Activated CD4-positive, alpha-beta memory T cell treated with anti-CD3 and anti-CD28 coated beads for 36 hours (primary cell): ENCODE measurements around the gene PLCL2. TPM values are rescaled to one million over a fixed set of nuclear protein-coding genes. Genes with fewer than 3 reads are reported as not detected.
A peak's percentile ranks its signal among the peaks of the same experiment; 100 is the strongest.

ENCODE experiments used
- CTCF ChIA-PET: fragments of 350-600 bp; sonication (Branson Sonifier 250); formaldehyde crosslinking; loops from one replicate; lab custom pipeline; 2021; ENCODE audit warnings: antibody characterized with exemption, inconsistent platforms; lab: Charles Lee
- POLR2A ChIA-PET: fragments of 350-600 bp; sonication (Branson Sonifier 250); formaldehyde crosslinking; loops from one replicate; lab custom pipeline; 2021; ENCODE audit warnings: antibody characterized with exemption; lab: Charles Lee
- DNase-seq: peaks from one replicate; pipeline ENCODE4 v3.0.0-alpha.2; 2020
- H3K27ac Mint-ChIP-seq: one replicate; pipeline ENCODE4 v1.8.0; 2021; ENCODE audit warnings: mixed read lengths
- H3K27me3 Mint-ChIP-seq: one replicate; pipeline ENCODE4 v1.8.0; 2021; ENCODE audit warnings: mixed read lengths
- H3K36me3 Mint-ChIP-seq: one replicate; pipeline ENCODE4 v1.8.0; 2021; ENCODE audit warnings: mixed read lengths
- H3K4me1 Mint-ChIP-seq: one replicate; pipeline ENCODE4 v1.8.0; 2021; ENCODE audit warnings: low read depth, mixed read lengths
- H3K4me3 Mint-ChIP-seq: one replicate; pipeline ENCODE4 v1.8.0; 2021; ENCODE audit warnings: mild to moderate bottlenecking, mixed read lengths
- H3K9me3 Mint-ChIP-seq: one replicate; pipeline ENCODE4 v1.8.0; 2021; ENCODE audit warnings: mixed read lengths
- intact Hi-C: fragments of 100-400 bp; cut with micrococcal nuclease; formaldehyde crosslinking; loops from one replicate; pipeline ENCODE4 v1.15.1; 2023
- total RNA-seq, 2 experiments: library from RNA; stranded (reverse); gene quantifications; one replicate each; pipeline ENCODE4 v1.2.3, GENCODE V29; 2021

Gene PLCL2
- total RNA-seq, 2 experiments from 2014 or later, result 16.7 to 17.1 TPM

DNA sequence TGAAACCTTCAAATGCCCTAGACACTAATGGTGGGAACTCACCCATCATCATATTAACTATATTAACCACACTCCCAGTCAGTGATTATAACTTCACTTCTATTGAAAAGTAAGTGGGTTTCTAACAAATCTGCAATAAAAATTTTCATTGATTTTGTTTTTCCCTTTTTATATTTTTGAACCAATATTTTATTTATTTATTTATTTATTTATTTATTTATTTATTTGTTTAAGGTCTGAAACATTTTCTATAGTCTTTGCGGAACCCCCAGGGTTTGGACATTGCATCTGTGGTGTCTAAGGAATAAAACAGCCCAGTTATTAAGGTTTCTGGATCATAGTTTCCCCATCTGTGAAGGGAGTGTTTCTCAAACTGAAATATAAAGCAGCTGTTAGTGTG, 16.2 kb upstream of the PLCL2 start:
- no peak for DNase-seq
- Mint-ChIP-seq H3K4me3 (no peak overlapping the region), H3K27me3 (peaks cover 7% of the 10 kb centered on the region), H3K9me3 (no peaks in the 10 kb centered on the region), H3K36me3 (no peaks in the 10 kb centered on the region), H3K4me1 (peaks cover 17% of the 10 kb centered on the region), H3K27ac (no peak overlapping the region)
- ChIA-PET POLR2A (no interaction called here), CTCF (interaction anchor here (1.4 kb wide), 1 partner anchor 16 kb away, joined by 4 read pairs; no protein-coding TSS in a partner anchor)
- intact Hi-C loops, result no loop called here

DNA sequence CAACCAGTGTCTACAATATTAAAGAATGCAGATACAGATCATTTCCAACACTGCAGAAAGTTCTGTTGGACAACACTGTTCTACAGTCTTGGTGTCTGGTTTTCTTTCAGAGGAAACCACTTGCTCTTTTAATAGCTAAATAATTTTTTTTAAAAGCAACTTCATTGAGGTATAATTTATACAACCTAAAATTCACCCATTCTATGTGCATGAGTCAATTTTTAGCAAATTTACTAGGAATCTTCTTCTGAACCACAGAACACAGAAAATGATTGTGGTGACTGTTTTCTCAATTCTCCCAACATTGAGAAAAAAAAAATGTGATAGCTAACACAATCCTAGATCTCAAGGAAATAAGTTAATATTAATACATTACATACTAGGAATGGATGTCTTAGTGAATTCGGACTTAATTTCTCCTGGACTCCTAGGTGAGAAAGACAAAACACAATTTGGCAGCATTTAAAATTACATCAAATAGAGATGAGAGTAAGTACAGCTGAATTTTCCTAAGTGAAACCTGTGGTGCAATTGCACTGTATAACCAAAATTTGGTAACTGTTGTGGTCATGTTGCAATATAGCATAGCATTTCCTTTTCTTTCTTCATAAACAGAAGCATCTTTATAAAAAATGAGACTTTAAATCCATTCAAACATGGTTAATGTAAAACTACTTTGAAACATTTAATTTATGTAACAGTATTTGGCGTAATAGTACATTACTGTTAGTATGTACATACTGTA, 15.3 kb upstream of the PLCL2 start:
- no peak for DNase-seq
- no peak overlapping the region for H3K4me3 Mint-ChIP-seq
- ChIA-PET POLR2A (no interaction called here), CTCF (no interaction called here)
- peaks cover 7% of the 10 kb centered on the region for H3K27me3 Mint-ChIP-seq
- H3K27ac Mint-ChIP-seq, result no peak overlapping the region
- peaks cover 17% of the 10 kb centered on the region for H3K4me1 Mint-ChIP-seq
- no peaks in the 10 kb centered on the region for H3K36me3 Mint-ChIP-seq
- H3K9me3 Mint-ChIP-seq, result no peaks in the 10 kb centered on the region
- intact Hi-C loops, result no loop called here

DNA sequence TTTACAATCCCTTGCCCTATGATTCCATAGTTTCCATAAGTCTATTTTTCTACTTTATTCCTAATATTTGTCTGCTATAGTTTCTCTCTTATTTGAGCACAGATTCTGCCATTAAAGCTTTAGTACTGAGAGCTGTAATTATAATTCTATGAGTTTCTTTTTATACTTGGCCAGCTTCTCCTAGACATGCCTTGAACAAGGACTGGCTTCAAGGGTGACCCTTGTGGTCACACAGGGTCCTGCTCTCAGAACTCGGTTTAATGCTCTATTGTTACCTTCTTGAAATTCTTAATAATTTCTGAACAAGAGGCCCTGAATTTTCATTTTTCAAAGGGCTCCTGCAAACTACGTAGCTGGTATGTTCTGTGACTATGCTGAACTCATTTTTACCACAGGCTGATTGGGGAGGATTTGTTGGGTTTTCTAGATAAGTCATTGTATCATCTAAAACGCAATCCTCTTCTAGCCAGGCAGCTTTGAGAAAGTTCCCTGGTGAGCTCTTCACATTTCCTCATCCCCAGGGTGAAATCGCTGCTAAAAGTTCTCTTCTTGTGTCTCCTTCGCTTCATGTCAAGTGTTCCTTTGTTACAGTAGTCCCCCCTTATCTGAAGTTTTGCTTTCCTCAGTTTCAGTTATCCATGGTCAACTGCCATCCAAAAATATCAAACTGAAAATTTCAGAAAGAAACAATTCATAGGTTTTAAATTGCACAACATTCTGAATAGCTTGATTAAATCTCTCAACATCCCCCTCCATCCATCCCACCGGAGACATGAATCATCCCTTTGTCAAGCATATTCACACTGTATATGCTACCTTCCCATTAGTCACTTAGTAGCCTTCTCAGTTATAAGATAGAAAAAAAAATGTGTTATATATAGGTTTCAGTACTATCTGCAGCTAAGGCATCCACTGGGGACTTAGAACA, 12.6 kb upstream of the PLCL2 start:
- peaks cover 2% of the 10 kb centered on the region for H3K4me1 Mint-ChIP-seq
- no peaks in the 10 kb centered on the region for H3K36me3 Mint-ChIP-seq
- ChIA-PET POLR2A (no interaction called here), CTCF (interaction anchor here (0.6 to 2.2 kb wide), 6 partner anchors 10 to 263 kb away, joined by 3 to 11 read pairs (median 4); partner anchors contain the start of gene PLCL2)
- H3K4me3 Mint-ChIP-seq, result no peak overlapping the region
- no peak overlapping the region for H3K27ac Mint-ChIP-seq
- intact Hi-C loops, result no loop called here
- no peaks in the 10 kb centered on the region for H3K9me3 Mint-ChIP-seq
- no peak for DNase-seq
- H3K27me3 Mint-ChIP-seq, result peaks cover 7% of the 10 kb centered on the region

DNA sequence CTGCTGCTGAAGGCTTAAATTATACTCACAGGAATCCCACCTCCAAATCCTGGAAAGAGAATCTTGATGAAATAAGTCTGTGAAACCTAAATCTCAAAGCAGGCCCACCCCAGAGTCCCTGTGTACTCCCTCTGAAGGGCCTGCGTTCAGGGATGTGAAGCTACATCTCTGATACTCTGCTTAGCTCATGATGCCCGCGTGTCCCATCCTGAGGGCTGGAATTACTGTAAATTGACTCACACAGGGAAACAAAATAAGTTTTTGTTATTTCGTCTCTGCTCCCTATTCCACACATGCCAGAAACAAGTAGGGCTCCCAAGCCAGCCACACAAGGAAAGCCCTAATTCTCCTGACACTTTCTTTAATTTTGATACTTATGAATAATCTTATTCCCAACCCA, 10.9 kb upstream of the PLCL2 start:
- no peak overlapping the region for H3K4me3 Mint-ChIP-seq
- CTCF ChIA-PET, result interaction anchor here (1.5 to 2.2 kb wide), 2 partner anchors 10 to 12 kb away, joined by 4 to 9 read pairs; no protein-coding TSS in a partner anchor
- POLR2A ChIA-PET, result no interaction called here
- no peak overlapping the region for H3K27ac Mint-ChIP-seq
- H3K27me3 Mint-ChIP-seq, result peaks cover 7% of the 10 kb centered on the region
- H3K36me3 Mint-ChIP-seq, result no peaks in the 10 kb centered on the region
- no peaks in the 10 kb centered on the region for H3K9me3 Mint-ChIP-seq
- H3K4me1 Mint-ChIP-seq, result peaks cover 2% of the 10 kb centered on the region
- no peak for DNase-seq
- intact Hi-C loops, result no loop called here

DNA sequence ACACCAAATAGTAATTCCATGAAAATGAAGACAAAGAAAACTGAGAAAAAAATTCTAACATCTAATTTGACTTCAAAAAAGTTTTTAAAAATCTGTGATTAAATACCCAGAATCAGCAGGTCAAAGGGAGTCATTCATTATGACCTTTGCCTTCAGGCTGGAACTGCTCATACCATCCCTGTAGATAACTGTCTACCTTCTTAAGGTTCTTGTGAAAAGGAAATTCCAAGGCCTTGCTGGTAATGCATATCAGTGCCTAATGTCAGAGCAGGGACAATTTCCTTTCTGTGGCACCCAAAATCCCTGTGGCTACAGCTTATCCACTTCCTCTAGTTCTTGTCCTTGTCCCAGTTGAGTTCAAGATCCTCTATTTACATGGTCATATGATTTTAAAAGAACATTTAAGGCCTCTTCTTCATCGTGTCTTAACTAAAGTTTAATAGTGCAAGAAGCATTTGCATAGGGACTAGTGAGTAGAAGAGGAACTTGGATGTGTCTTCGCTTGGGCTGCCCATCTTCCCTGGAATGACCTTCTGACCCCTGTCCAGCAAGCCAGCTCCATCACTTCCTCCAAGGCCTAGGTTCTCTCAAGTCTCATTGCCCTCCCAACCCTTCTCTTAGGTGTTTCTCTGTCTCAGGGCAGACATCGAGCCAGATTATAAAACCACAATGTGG, 8.7 kb upstream of the PLCL2 start:
- Mint-ChIP-seq H3K36me3 (no peaks in the 10 kb centered on the region), H3K27me3 (peaks cover 7% of the 10 kb centered on the region), H3K27ac (no peak overlapping the region), H3K4me3 (no peak overlapping the region), H3K9me3 (no peaks in the 10 kb centered on the region), H3K4me1 (peaks cover 2% of the 10 kb centered on the region)
- CTCF ChIA-PET, result no interaction called here
- POLR2A ChIA-PET, result no interaction called here
- intact Hi-C loops, result no loop called here
- no peak for DNase-seq

DNA sequence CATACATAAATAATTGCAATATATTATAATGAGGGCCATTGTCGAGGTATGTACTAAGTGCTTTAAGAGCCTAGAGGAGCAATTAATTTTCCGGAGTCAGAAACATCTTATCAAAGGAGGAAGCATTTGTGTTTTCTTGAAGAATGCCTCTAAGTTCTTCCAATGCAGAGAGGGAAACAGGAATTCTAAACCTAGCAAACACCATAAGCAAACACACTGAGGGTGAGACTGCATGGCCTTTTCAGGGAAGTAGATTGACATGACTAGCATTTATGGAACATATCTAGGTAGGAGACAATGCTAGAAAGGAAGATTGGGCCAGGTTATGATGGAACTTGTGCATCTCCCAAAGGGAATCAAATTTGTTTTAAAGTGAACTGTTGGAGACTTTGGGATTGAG, 7.2 kb upstream of the PLCL2 start:
- Mint-ChIP-seq H3K4me1 (no peaks in the 10 kb centered on the region), H3K4me3 (no peak overlapping the region), H3K27ac (no peak overlapping the region), H3K36me3 (no peaks in the 10 kb centered on the region), H3K9me3 (no peaks in the 10 kb centered on the region), H3K27me3 (peaks cover 4% of the 10 kb centered on the region)
- CTCF ChIA-PET, result no interaction called here
- POLR2A ChIA-PET, result no interaction called here
- no peak for DNase-seq
- intact Hi-C loops, result no loop called here

DNA sequence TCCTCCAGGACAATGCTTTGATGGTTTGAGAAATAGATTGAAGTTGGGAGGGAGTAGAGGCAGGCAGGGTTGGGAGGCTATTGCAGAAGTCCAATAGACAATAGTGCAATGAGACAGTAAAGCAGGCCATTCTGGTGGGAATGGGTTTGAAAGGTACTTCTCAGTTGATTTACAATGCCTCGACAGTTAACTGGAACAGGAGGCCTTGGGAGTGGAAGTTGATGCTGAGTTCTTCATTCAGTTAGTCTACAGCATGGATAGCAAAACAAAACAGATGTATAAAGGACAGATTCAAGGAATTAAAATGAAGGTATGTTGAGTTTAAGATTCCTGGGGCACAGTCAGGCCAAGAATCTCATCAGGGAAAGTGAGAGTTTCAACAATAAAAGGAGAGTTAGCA, 6.8 kb upstream of the PLCL2 start:
- Mint-ChIP-seq H3K36me3 (no peaks in the 10 kb centered on the region), H3K27ac (no peak overlapping the region), H3K4me3 (no peak overlapping the region), H3K27me3 (peaks cover 3% of the 10 kb centered on the region), H3K4me1 (no peaks in the 10 kb centered on the region), H3K9me3 (no peaks in the 10 kb centered on the region)
- DNase-seq, result no peak
- intact Hi-C loops, result no loop called here
- CTCF ChIA-PET, result no interaction called here
- POLR2A ChIA-PET, result no interaction called here

DNA sequence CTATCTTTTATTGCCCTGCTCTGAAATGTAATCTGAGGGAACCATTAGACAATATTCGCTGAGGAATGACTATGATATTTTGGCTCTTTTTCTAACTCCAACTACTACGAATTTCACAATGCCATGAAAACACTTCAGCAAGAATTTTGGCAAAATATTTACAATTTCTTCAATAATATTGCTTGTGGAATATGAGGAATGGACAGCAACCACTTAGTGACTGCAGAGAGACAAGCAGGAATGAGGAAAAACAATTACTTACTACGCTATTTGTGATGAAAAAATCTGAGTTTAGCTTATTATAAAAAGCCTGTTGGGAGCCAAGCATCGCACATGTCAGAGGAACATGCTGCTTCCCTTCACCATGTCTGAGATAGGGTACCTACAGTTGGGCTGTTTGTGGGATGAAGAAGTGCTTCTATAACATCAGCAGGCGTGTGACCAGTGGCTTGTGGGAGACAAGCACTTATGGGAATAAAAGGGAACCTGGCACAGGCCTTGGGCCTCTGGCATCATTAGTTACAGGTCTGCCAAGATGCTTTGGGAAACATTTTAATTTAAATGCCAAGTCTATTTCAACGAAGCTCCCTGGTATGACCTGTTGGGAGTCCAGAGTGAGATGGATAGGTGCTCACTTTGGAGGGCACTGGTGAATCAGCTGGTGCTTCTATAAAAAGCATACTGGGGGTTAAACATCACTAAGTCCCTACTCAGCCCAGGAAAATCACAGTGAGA, 2.7 kb upstream of the PLCL2 start:
- CTCF ChIA-PET, result interaction anchor here (1.0 kb wide), 1 partner anchor 10 kb away, joined by 3 read pairs; no protein-coding TSS in a partner anchor
- H3K36me3 Mint-ChIP-seq, result peaks cover 8% of the 10 kb centered on the region
- intact Hi-C loops, result loop anchor here (10.0 kb wide), 3 partner anchors 617 to 1563 kb away; partner anchors contain the start of genes DPH3, OXNAD1 and TBC1D5

DNA sequence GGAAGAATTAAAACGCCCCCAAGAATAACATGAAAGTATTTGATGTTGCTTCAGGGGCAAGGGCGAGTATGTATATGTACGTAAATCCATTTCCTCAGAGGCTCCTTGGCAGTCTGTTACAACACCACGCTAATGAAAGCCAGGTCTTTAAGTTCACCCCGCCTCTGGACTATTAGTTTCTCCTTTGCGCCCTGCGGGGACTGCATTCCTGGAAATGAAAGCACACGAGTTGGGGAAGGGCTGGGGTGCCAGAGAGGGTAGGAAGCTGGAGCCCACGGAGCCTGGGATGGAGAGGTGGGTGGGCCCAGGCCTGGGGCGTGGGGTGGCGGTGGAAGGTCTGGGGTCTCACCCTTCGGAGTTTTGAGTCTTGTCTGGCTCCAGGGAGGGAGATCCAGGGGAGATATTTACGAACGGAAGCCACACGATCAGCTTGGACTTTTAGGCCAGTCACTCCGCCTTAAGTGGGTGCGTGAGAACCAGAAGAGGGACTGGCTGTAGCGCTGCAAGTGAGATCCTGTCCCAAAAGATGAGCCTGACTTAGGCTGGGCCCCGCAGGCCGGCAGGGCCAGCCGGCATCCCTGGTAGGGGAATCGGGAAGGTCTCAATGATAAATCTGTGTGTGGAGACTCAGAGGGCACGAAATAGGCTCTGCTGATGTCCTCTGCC, 1.6 kb upstream of the PLCL2 start:
- no peak for DNase-seq
- ChIA-PET CTCF (interaction anchor here (1.0 to 2.8 kb wide), 27 partner anchors 10 to 350 kb away, joined by 3 to 25 read pairs (median 5); no protein-coding TSS in a partner anchor), POLR2A (interaction anchor here (0.7 to 0.8 kb wide), 2 partner anchors 10 to 39 kb away, joined by 3 read pairs; no protein-coding TSS in a partner anchor)
- H3K4me3 Mint-ChIP-seq, result peak overlapping the region; percentile 67
- H3K27ac Mint-ChIP-seq, result peak overlapping the region; percentile 51
- no peaks in the 10 kb centered on the region for H3K27me3 Mint-ChIP-seq
- H3K4me1 Mint-ChIP-seq, result peaks cover 18% of the 10 kb centered on the region
- H3K9me3 Mint-ChIP-seq, result no peaks in the 10 kb centered on the region
- H3K36me3 Mint-ChIP-seq, result peaks cover 8% of the 10 kb centered on the region
- intact Hi-C loops, result loop anchor here (10.0 kb wide), 3 partner anchors 618 to 1562 kb away; partner anchors contain the start of genes DPH3, OXNAD1 and TBC1D5

More for the DNA sequence above, 2.7 kb upstream of the PLCL2 start:
- POLR2A ChIA-PET, result no interaction called here
- H3K4me1 Mint-ChIP-seq, result peaks cover 8% of the 10 kb centered on the region
- H3K27me3 Mint-ChIP-seq, result no peaks in the 10 kb centered on the region
- H3K9me3 Mint-ChIP-seq, result no peaks in the 10 kb centered on the region
- DNase-seq, result no peak
- H3K4me3 Mint-ChIP-seq, result no peak overlapping the region
- no peak overlapping the region for H3K27ac Mint-ChIP-seq

DNA sequence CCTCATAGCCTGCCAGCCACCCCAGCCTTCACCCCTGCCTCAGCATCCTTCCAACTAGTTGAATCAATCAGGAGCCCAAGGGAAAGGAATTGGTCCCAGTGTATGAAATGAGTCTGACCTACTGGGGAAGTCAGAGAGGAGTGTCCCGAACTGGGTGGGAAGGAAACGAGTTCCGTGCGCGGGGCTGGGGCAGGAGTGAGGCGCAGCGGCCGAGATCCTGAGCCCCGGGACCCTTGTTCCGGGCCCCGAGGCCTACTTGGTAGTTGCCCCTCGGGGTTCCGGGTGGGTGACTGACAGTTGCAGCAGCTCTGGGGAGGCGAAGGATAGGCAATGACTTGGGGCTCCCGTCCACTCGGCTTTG, 1.1 kb upstream of the PLCL2 start:
- Mint-ChIP-seq H3K4me3 (peak overlapping the region; percentile 67), H3K36me3 (peaks cover 8% of the 10 kb centered on the region), H3K4me1 (peaks cover 18% of the 10 kb centered on the region), H3K9me3 (no peaks in the 10 kb centered on the region), H3K27me3 (no peaks in the 10 kb centered on the region), H3K27ac (peak overlapping the region; percentile 51)
- ChIA-PET CTCF (interaction anchor here (0.6 to 2.8 kb wide), 35 partner anchors 10 to 859 kb away, joined by 3 to 25 read pairs (median 4); partner anchors contain the start of gene TBC1D5), POLR2A (interaction anchor here (0.7 to 1.5 kb wide), 5 partner anchors 11 to 298 kb away, joined by 3 to 9 read pairs (median 3); no protein-coding TSS in a partner anchor)
- intact Hi-C loops, result loop anchor here (1.0 to 10.0 kb wide), 4 partner anchors 350 to 1561 kb away; partner anchors contain the start of genes DPH3, OXNAD1 and TBC1D5
- DNase-seq, result no peak
